HG03045 (cell line): ENCODE data around the gene CFAP100.

ENCODE experiments used
- ATAC-seq: cut with Tn5 transposase; IDR thresholded peaks from one replicate; pipeline ENCODE4 v1.9.1; 2021; ENCODE audit warnings: mild to moderate bottlenecking, moderate library complexity; ENCODE audit not compliant: unreplicated experiment

The CFAP100 gene

GRCh38 chr3:126373682-126374601, 20.8 kb upstream of the CFAP100 start:
- ATAC-seq = no peak

- no peak for ATAC-seq
These were observed 18.8 kb upstream of the CFAP100 start for GRCh38 chr3:126375835-126376331.

GRCh38 chr3:126376444-126376843, 18.3 kb upstream of the CFAP100 start:
- ATAC-seq = no peak

- no peak for ATAC-seq
These were observed 17.5 kb upstream of the CFAP100 start for GRCh38 chr3:126377211-126377610.

- ATAC-seq = no peak
These were observed 16.4 kb upstream of the CFAP100 start for GRCh38 chr3:126378341-126378751.

GRCh38 chr3:126380011-126380768, 14.5 kb upstream of the CFAP100 start:
- no peak for ATAC-seq

GRCh38 chr3:126381966-126382365, 12.7 kb upstream of the CFAP100 start:
- no peak for ATAC-seq

- peak; percentile 55 for ATAC-seq
These were observed 5.5 kb upstream of the CFAP100 start for GRCh38 chr3:126389112-126389793.

- ATAC-seq = no peak
These were observed 4.9 kb upstream of the CFAP100 start for GRCh38 chr3:126389794-126390146.

GRCh38 chr3:126390201-126390600, 4.5 kb upstream of the CFAP100 start:
- no peak for ATAC-seq

- ATAC-seq = no peak
These were observed 4.0 kb upstream of the CFAP100 start for GRCh38 chr3:126390751-126391150.

GRCh38 chr3:126391631-126392030, 3.1 kb upstream of the CFAP100 start:
- no peak for ATAC-seq

GRCh38 chr3:126392246-126392645, 2.5 kb upstream of the CFAP100 start:
- no peak for ATAC-seq

GRCh38 chr3:126393563-126393962, 1.1 kb upstream of the CFAP100 start:
- no peak for ATAC-seq

- no peak for ATAC-seq
These were observed 240 bp downstream of the CFAP100 start for GRCh38 chr3:126394977-126395321.

- no peak for ATAC-seq
These were observed 1.3 kb downstream of the CFAP100 start for GRCh38 chr3:126395846-126396513.

GRCh38 chr3:126396536-126396935, 1.8 kb downstream of the CFAP100 start:
- no peak for ATAC-seq

- ATAC-seq = no peak
These were observed 3.1 kb downstream of the CFAP100 start for GRCh38 chr3:126397610-126398422.

GRCh38 chr3:126398423-126399350, 4.0 kb downstream of the CFAP100 start:
- no peak for ATAC-seq
